H9 (cell line): ENCODE results near the gene PTPRN2. TPM values are rescaled to one million over a fixed set of nuclear protein-coding genes. Genes with fewer than 3 reads are reported as not detected.

Experiments used
- DNase-seq: peaks from one replicate; pipeline ENCODE4 v3.0.0-alpha.2; 2017
- H2AFZ ChIP-seq: one replicate; pipeline ENCODE4 v1.6.1; 2013; ENCODE audit warnings: mild to moderate bottlenecking, low read length, control low read depth, moderate library complexity
- H2AK5ac ChIP-seq: 2 replicates; pipeline ENCODE4 v1.6.1; 2013; ENCODE audit warnings: low read length, control low read depth, mixed read lengths; ENCODE audit not compliant: insufficient read length
- H2BK120ac ChIP-seq: one replicate; pipeline ENCODE4 v1.6.1; 2013; ENCODE audit warnings: low read depth, mild to moderate bottlenecking, low read length, control low read depth, inconsistent platforms; ENCODE audit not compliant: poor library complexity, severe bottlenecking
- H2BK12ac ChIP-seq: 2 replicates; pipeline ENCODE4 v1.6.1; 2013; ENCODE audit warnings: low read length, control low read depth, mixed read lengths, low read depth; ENCODE audit not compliant: insufficient read length
- H2BK15ac ChIP-seq: 2 replicates; pipeline ENCODE4 v1.6.1; 2013; ENCODE audit warnings: low read depth, low read length, control low read depth
- H2BK20ac ChIP-seq: one replicate; pipeline ENCODE4 v1.6.1; 2013; ENCODE audit warnings: low read depth, mild to moderate bottlenecking, low read length, control low read depth, inconsistent platforms; ENCODE audit not compliant: poor library complexity, severe bottlenecking
- H2BK5ac ChIP-seq: 2 replicates; pipeline ENCODE4 v1.6.1; 2013; ENCODE audit warnings: low read length, control low read depth, mixed read lengths; ENCODE audit not compliant: insufficient read length
- H3K14ac ChIP-seq: 2 replicates; pipeline ENCODE4 v1.6.1; 2013; ENCODE audit warnings: low read length, control low read depth; ENCODE audit not compliant: insufficient read depth
- H3K18ac ChIP-seq: 2 replicates; pipeline ENCODE4 v1.6.1; 2013; ENCODE audit warnings: low read depth, mild to moderate bottlenecking, mixed read lengths, low read length, control low read depth; ENCODE audit not compliant: insufficient read length
- H3K23ac ChIP-seq: 2 replicates; pipeline ENCODE4 v1.6.1; 2013; ENCODE audit warnings: low read length, control low read depth, mixed read lengths, low read depth; ENCODE audit not compliant: insufficient read length
- H3K23me2 ChIP-seq: 2 replicates; pipeline ENCODE4 v1.6.1; 2013; ENCODE audit warnings: low read depth, mild to moderate bottlenecking, mixed read lengths, low read length, control low read depth; ENCODE audit not compliant: insufficient read length, poor library complexity, severe bottlenecking
- H3K27ac ChIP-seq: 2 replicates; pipeline ENCODE4 v1.5.1; 2013; ENCODE audit warnings: low read length, control low read depth, mixed read lengths, low read depth; ENCODE audit not compliant: insufficient read length
- H3K27me3 ChIP-seq: 2 replicates; pipeline ENCODE4 v1.6.1; 2013; ENCODE audit warnings: low read length, control low read depth, inconsistent platforms; ENCODE audit not compliant: insufficient read depth
- H3K4ac ChIP-seq: 2 replicates; pipeline ENCODE4 v1.6.1; 2013; ENCODE audit warnings: low read depth, mild to moderate bottlenecking, control low read depth, inconsistent platforms, low read length, moderate library complexity
- H3K4me1 ChIP-seq: 2 replicates; pipeline ENCODE4 v1.6.1; 2013; ENCODE audit warnings: low read length, control low read depth, inconsistent platforms; ENCODE audit not compliant: insufficient read depth
- H3K4me2 ChIP-seq: 2 replicates; pipeline ENCODE4 v1.6.1; 2013; ENCODE audit warnings: low read length, control low read depth, mixed read lengths; ENCODE audit not compliant: insufficient read length, insufficient read depth
- H3K56ac ChIP-seq: 2 replicates; pipeline ENCODE4 v1.6.1; 2013; ENCODE audit warnings: low read depth, mild to moderate bottlenecking, mixed read lengths, low read length, control low read depth; ENCODE audit not compliant: insufficient read length
- H3K79me1 ChIP-seq: 2 replicates; pipeline ENCODE4 v1.6.1; 2013; ENCODE audit warnings: low read depth, mild to moderate bottlenecking, moderate library complexity, low read length, control low read depth, inconsistent platforms; ENCODE audit not compliant: insufficient read depth, poor library complexity, severe bottlenecking
- H3K79me2 ChIP-seq: 2 replicates; pipeline ENCODE4 v1.6.1; 2013; ENCODE audit warnings: low read length, control low read depth, inconsistent platforms; ENCODE audit not compliant: insufficient read depth
- H3K9ac ChIP-seq: 2 replicates; pipeline ENCODE4 v1.6.1; 2013; ENCODE audit warnings: low read length, control low read depth, mixed read lengths; ENCODE audit not compliant: insufficient read length; ENCODE audit errors: extremely low read depth
- H3K9me3 ChIP-seq: one replicate; pipeline ENCODE4 v1.6.1; 2013; ENCODE audit warnings: low read depth, low read length, inconsistent platforms; ENCODE audit not compliant: control insufficient read depth
- H3T11ph ChIP-seq: one replicate; pipeline ENCODE4 v1.6.1; 2013; ENCODE audit warnings: mild to moderate bottlenecking, low read length, control low read depth, inconsistent platforms
- H4K20me1 ChIP-seq: one replicate; pipeline ENCODE4 v1.6.1; 2013; ENCODE audit not compliant: control insufficient read depth, insufficient read length, insufficient read depth
- H4K5ac ChIP-seq: 2 replicates; pipeline ENCODE4 v1.6.1; 2013; ENCODE audit warnings: low read depth, mild to moderate bottlenecking, mixed read lengths, low read length, control low read depth; ENCODE audit not compliant: insufficient read length
- H4K8ac ChIP-seq: replicated peaks from 2 replicates; pipeline ENCODE4 v1.6.1; 2013; ENCODE audit warnings: low read length, control low read depth, mixed read lengths, low read depth; ENCODE audit not compliant: insufficient read length
- H4K91ac ChIP-seq: 2 replicates; pipeline ENCODE4 v1.6.1; 2013; ENCODE audit warnings: low read depth, mild to moderate bottlenecking, moderate library complexity, mixed read lengths, low read length, control low read depth; ENCODE audit not compliant: insufficient read length
- H3K27ac Mint-ChIP-seq, 3 experiments: 2 replicates in 2 of 3; 3 replicates in 1 of 3; pipeline ENCODE4 v1.8.0; 2020 to 2021; ENCODE audit warnings: mixed read lengths in 3 of 3, mild to moderate bottlenecking in 1 of 3, moderate library complexity in 1 of 3
- H3K27me3 Mint-ChIP-seq: 2 replicates; pipeline ENCODE4 v1.8.0; 2021; ENCODE audit warnings: low read depth, mild to moderate bottlenecking, moderate library complexity, mixed read lengths
- H3K36me3 Mint-ChIP-seq, 3 experiments: 2 replicates in 2 of 3; 3 replicates in 1 of 3; pipeline ENCODE4 v1.8.0; 2020 to 2021; ENCODE audit warnings: low read depth in 3 of 3, mixed read lengths in 3 of 3; ENCODE audit not compliant: insufficient read depth in 1 of 3
- H3K4me1 Mint-ChIP-seq, 2 experiments: 2 replicates each; pipeline ENCODE4 v1.8.0; 2020; ENCODE audit warnings: mixed read lengths in 2 of 2
- H3K4me3 Mint-ChIP-seq, 2 experiments: 2 replicates in 1 of 2; 3 replicates in 1 of 2; pipeline ENCODE4 v1.8.0; 2020 to 2021; ENCODE audit warnings: mild to moderate bottlenecking in 2 of 2, mixed read lengths in 2 of 2, moderate library complexity in 1 of 2
- H3K9me3 Mint-ChIP-seq, 2 experiments: 2 replicates in 1 of 2; 3 replicates in 1 of 2; pipeline ENCODE4 v1.8.0; 2020; ENCODE audit warnings: mild to moderate bottlenecking in 2 of 2, mixed read lengths in 2 of 2, moderate library complexity in 1 of 2
- CTCF ChIP-seq: fragments of 200-600 bp; sonication (generic); conservative IDR thresholded peaks from 3 replicates; pipeline ENCODE4 v1.8.0; 2021; ENCODE audit warnings: antibody characterized with exemption, mild to moderate bottlenecking
- WGBS: extraction: QIAGEN DNeasy Blood & Tissue Kit; methylation state at CpG from one replicate; pipeline ENCODE4 v1.1.7; 2013; ENCODE audit warnings: missing lambda C conversion rate, low lambda C conversion rate, mixed read lengths; ENCODE audit not compliant: insufficient read length; ENCODE audit errors: extremely low coverage; 5-methylcytosine and 5-hydroxymethylcytosine counted together
- total RNA-seq: library from RNA; stranded (reverse); gene quantifications from 2 replicates; pipeline ENCODE4 v1.2.1, GENCODE V29; 2021

PTPRN2 gene
- total RNA-seq, 1 experiment from 2014 or later: 5.2 TPM

GRCh38 chr7:157694376-157694665, 893.3 kb downstream of the PTPRN2 start:
- H3K9me3 Mint-ChIP-seq: peaks cover 3% of the 10 kb centered on the region in 2 experiments
- Histone ChIP-seq H2AFZ (no peak overlapping the region), H4K91ac (no peak overlapping the region), H2BK120ac (no peak overlapping the region), H4K5ac (no peak overlapping the region), H3K79me2 (no peaks in the 10 kb centered on the region), H3K9ac (no peak overlapping the region), H2AK5ac (no peak overlapping the region), H3K14ac (no peak overlapping the region), H3K23me2 (peaks cover 25% of the 10 kb centered on the region), H3K56ac (no peak overlapping the region), H2BK15ac (no peak overlapping the region), H3K9me3 (no peaks in the 10 kb centered on the region), H4K8ac (no peak overlapping the region), H3K79me1 (no peaks in the 10 kb centered on the region), H3K4me1 (no peaks in the 10 kb centered on the region), H3K23ac (no peak overlapping the region), H3K27me3 (peaks cover 39% of the 10 kb centered on the region), H2BK20ac (no peak overlapping the region), H3K4me2 (peak overlapping the region; percentile 80), H2BK5ac (no peak overlapping the region), H4K20me1 (no peaks in the 10 kb centered on the region), H3K27ac (no peak overlapping the region), H3K18ac (no peak overlapping the region), H3T11ph (no peak overlapping the region), H2BK12ac (no peak overlapping the region), H3K4ac (no peak overlapping the region)
- peak overlapping the region in 1 of 2 experiments; percentile 63; a peak in 3 of 5 replicates for H3K4me3 Mint-ChIP-seq
- no peak for TF ChIP-seq CTCF
- H3K27me3 Mint-ChIP-seq: peaks cover 78% of the 10 kb centered on the region
- no CpG with 5 or more reads among the region's 6 CpGs for WGBS
- H3K36me3 Mint-ChIP-seq: no peaks in the 10 kb centered on the region
- peaks cover 12 to 17% of the 10 kb centered on the region in 2 experiments for H3K4me1 Mint-ChIP-seq
- DNase-seq: no peak
- H3K27ac Mint-ChIP-seq: no peak overlapping the region
